Stimulated activated CD8-positive, alpha-beta memory T cell treated with anti-CD3 and anti-CD28 coated beads, Interleukin-12 subunit alpha, Interleukin-12 subunit beta, amount 100 ng/mL, for 24 hours (primary cell): Measurements from ENCODE around the gene PAX7.
"Not testable (repeated sequence)": the region's sequence is repeated elsewhere in the genome, so short reads cannot be mapped to it uniquely, and the experiment has no call there.

Experiments used
- DNase-seq: peaks from one replicate; pipeline ENCODE4 v3.0.0-alpha.2; 2020; ENCODE audit errors: extremely low read depth

PAX7 gene

GRCh38 chr1:18761948-18762840 lies 131.5 kb downstream of the PAX7 start:
- DNase-seq = no peak

GRCh38 chr1:18764362-18764761 lies 133.7 kb downstream of the PAX7 start:
- DNase-seq = no peak

GRCh38 chr1:18765725-18766124 lies 135.1 kb downstream of the PAX7 start:
- DNase-seq = no peak

- no peak for DNase-seq
These were observed 135.7 kb downstream of the PAX7 start for GRCh38 chr1:18766328-18766727.

GRCh38 chr1:18767576-18767975 lies 136.9 kb downstream of the PAX7 start:
- DNase-seq = not testable (repeated sequence)

DNA sequence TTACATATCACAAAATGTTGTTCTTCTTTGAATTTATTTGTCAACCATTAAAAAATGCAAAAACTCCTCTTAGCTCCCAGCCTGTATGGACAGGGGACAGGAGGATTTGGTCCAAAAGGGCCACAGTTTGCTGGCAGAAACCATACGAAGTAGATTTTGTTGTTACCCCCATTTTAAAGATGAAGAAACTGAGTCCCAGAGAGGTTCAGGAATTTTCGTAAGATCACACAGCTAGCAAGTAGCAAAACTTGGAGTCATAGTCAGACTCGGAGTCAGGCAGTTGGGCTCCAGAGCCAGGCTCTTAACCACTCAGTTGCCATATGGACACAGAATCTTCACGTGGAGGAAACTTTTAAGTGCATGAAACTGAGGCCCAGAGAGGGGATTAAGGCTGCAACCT lies 137.4 kb downstream of the PAX7 start:
- DNase-seq = no peak

- DNase-seq = no peak
These were observed 138.5 kb downstream of the PAX7 start for GRCh38 chr1:18769140-18769539.

DNA sequence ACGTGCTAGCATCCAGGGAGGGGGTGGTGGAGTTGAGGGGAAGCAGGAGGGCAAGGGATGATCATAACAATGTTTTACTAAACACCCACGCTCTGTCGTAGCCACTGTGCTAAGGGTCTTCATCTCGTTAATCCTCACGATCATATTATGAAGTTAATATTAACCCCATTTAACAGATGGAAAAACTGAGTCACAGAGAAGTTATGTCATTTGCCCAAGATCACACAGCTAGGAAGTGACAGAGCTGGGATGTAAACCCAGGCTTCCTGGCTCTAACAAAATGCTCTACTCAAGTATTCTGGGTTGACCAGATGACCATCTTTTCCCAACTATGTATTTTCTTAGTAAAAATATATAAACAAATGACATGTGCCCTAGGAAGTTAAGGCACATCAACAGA lies 140.2 kb downstream of the PAX7 start:
- no peak for DNase-seq

GRCh38 chr1:18773753-18774152 lies 143.1 kb downstream of the PAX7 start:
- no peak for DNase-seq

DNA sequence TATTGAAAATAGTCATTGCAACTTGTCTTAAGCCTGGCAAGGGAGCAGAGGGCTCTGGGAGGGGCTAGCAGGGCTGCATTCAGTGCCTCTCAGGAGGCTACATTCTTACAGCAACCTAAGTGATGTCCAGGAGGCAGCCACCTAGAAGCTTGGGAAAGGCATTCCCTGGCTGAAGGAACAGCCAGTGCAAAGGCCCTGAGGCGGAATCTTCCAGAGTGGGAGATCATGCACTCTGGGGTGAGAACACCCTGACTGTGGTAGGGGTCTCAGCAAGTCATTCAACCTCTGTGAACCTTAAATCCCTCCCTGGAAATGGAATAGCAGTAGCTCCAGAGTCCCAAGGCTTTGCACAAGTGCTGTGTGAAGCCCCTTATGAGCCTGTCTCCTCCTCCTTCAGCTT lies 144.7 kb downstream of the PAX7 start:
- DNase-seq = no peak

GRCh38 chr1:18776777-18777176 lies 146.1 kb downstream of the PAX7 start:
- no peak for DNase-seq

GRCh38 chr1:18778437-18778836 lies 147.8 kb downstream of the PAX7 start:
- DNase-seq = no peak

GRCh38 chr1:18781031-18781430 lies 150.4 kb downstream of the PAX7 start:
- DNase-seq = no peak

GRCh38 chr1:18783705-18784481 lies 153.2 kb downstream of the PAX7 start:
- DNase-seq = no peak

DNA sequence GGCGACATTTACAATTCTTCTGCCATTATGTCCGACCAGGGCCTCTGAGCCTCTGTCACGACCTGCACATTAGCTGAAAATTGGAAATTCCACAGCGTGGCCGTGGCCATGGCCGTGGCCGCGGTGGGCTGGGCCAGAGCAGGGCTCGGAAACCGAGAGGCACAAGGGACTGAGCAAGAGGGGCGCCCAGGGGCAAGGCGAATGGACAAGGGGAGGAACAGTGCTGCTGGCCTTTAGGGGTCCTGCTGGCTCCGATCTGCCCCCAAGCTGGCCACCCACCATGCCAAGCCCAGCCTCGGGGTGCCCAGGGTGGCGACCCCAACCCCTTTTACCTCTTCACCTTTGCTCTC lies 153.8 kb downstream of the PAX7 start:
- no peak for DNase-seq

- DNase-seq = no peak
These were observed 155.5 kb downstream of the PAX7 start for GRCh38 chr1:18786149-18786548.

DNA sequence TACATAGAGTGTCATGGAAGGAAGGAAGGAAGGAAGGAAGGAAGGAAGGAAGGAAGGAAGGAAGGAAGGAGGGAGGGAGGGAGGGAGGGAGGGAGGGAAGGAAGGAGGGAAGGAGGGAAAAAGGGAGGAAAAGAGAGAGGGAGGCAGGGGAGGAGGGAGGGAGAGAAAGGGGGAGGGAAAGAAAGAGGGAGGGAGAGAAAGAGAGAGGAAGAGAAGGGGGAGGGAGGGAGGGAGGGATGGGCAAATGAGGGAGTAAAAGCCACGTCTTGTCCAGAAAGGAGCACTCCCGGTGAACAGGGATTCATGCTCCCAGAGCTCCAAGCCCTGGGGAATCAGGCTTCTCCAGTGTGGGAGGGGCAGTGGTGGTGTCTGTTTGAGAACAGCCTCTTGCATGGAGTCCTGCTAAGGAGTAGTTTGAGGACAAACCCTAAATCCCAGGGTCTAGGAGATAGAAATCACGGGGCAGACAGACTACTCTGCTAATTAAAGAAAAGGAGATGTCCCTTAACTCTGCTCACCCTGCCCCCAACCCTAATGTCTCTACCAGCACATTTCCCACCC lies 157.3 kb downstream of the PAX7 start:
- no peak for DNase-seq

- no peak for DNase-seq
These were observed 158.6 kb downstream of the PAX7 start for GRCh38 chr1:18789246-18789645.

DNA sequence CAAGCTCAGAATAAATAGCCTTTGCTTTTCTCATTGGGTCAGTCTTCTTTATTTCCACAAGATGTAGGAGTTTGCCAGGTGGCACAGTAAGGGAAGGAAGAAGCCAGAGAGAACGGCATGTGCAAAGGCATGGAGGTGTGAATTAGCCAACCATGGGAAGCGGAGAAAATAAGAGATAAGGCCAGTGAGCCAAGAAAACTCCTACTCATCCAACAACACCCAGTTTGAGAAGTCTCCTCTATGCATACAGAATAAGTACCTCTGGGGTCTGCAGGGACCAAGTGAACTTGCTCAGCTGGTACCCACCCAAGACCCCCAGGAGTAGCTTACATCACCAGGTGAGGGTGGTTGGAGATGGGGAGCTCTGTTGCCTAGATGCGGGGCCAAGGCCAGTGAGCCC lies 162.1 kb downstream of the PAX7 start:
- no peak for DNase-seq

DNA sequence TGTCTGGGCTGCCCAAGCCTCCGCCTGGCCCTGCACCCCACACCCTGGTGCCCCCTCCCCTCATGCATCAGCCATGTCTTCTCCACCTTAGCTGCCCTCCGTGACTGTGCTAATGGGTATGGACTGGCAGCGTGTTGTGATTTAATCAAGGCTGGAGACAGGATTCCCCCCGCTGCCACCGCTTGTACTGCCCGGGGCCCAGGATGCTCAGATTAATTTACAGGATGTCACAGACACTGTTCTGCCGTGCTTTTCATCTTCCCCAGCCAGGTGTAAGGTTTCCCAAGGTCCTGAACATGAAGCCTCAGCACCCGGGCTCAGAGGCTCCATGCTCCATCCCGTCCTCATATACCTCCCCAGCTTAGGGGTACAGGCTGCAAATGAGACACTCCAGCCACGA lies 162.5 kb downstream of the PAX7 start:
- DNase-seq = no peak

- no peak for DNase-seq
These were observed 163.4 kb downstream of the PAX7 start for GRCh38 chr1:18794051-18794450.

- DNase-seq = no peak
These were observed 163.9 kb downstream of the PAX7 start for GRCh38 chr1:18794561-18794960.
